OCI-LY7 (cell line): ENCODE data around the gene ALOX5AP.

Experiments used
- CTCF ChIP-seq: fragments of 200-600 bp; sonication (generic); conservative IDR thresholded peaks from 2 replicates; pipeline ENCODE4 v1.5.1; 2014; ENCODE audit warnings: mild to moderate bottlenecking, antibody characterized with exemption, low read length, moderate library complexity, mixed read lengths
- EZH2phosphoT487 ChIP-seq: fragments of 200-600 bp; sonication (generic); IDR thresholded peaks from 2 replicates; pipeline ENCODE4 v1.6.1; 2018; ENCODE audit warnings: low read depth, borderline replicate concordance, mild to moderate bottlenecking, mixed run types, antibody characterized with exemption, low read length, moderate library complexity, mixed read lengths

GRCh38 chr13:30799356-30799824, 64.0 kb downstream of the ALOX5AP start:
- TF ChIP-seq CTCF (no peak), EZH2phosphoT487 (no peak)
